Retinal pigment epithelial cell (primary cell): Measurements from ENCODE around the gene BCHE.

ENCODE experiments used
- DNase-seq: peaks from one replicate; pipeline ENCODE4 v3.0.0-alpha.2; 2010; ENCODE audit warnings: low read depth
- H3K4me3 ChIP-seq: 2 replicates; pipeline ENCODE4 v1.5.1; 2011; ENCODE audit warnings: mild to moderate bottlenecking, low read length, control low read depth, moderate library complexity
- CTCF ChIP-seq: conservative IDR thresholded peaks from 2 replicates; pipeline ENCODE4 v1.5.1; 2011; ENCODE audit warnings: low read depth, low read length, control low read depth, inconsistent platforms

BCHE gene

GRCh38 chr3:165748094-165748493, 89.1 kb downstream of the BCHE start:
- DNase-seq: no peak
- no peak overlapping the region for H3K4me3 ChIP-seq
- no peak for TF ChIP-seq CTCF

GRCh38 chr3:165746874-165747273, 90.3 kb downstream of the BCHE start:
- no peak overlapping the region for H3K4me3 ChIP-seq
- DNase-seq: no peak
- TF ChIP-seq CTCF: no peak

- no peak for TF ChIP-seq CTCF
- DNase-seq: no peak
- H3K4me3 ChIP-seq: no peak overlapping the region
Measured at GRCh38 chr3:165744025-165744424, 93.2 kb downstream of the BCHE start.

- DNase-seq: peak; percentile 82
- TF ChIP-seq CTCF: no peak
- no peak overlapping the region for H3K4me3 ChIP-seq
Measured at GRCh38 chr3:165742351-165742750, 94.9 kb downstream of the BCHE start.

- no peak for TF ChIP-seq CTCF
- H3K4me3 ChIP-seq: no peak overlapping the region
- DNase-seq: no peak
Measured at GRCh38 chr3:165729756-165730155, 107.5 kb downstream of the BCHE start.

- TF ChIP-seq CTCF: no peak
- H3K4me3 ChIP-seq: no peak overlapping the region
- no peak for DNase-seq
Measured at GRCh38 chr3:165728924-165729323, 108.3 kb downstream of the BCHE start.

- no peak for DNase-seq
- TF ChIP-seq CTCF: no peak
- no peak overlapping the region for H3K4me3 ChIP-seq
Measured at GRCh38 chr3:165725296-165725695, 111.9 kb downstream of the BCHE start.
